Right kidney (tissue), 1 donor: ENCODE results near the gene FHIT.

Experiments
- DNase-seq: peaks from one replicate; pipeline ENCODE4 v3.0.0-alpha.2; 2016

Gene FHIT

GRCh38 chr3:60323651-60324050 lies 927.6 kb downstream of the FHIT start:
- DNase-seq, result no peak

- no peak for DNase-seq
Measured at GRCh38 chr3:60323180-60323579, 928.1 kb downstream of the FHIT start.

- no peak for DNase-seq
Measured at GRCh38 chr3:60322298-60322856, 928.9 kb downstream of the FHIT start.

GRCh38 chr3:60319179-60319858 lies 931.9 kb downstream of the FHIT start:
- no peak for DNase-seq

DNA sequence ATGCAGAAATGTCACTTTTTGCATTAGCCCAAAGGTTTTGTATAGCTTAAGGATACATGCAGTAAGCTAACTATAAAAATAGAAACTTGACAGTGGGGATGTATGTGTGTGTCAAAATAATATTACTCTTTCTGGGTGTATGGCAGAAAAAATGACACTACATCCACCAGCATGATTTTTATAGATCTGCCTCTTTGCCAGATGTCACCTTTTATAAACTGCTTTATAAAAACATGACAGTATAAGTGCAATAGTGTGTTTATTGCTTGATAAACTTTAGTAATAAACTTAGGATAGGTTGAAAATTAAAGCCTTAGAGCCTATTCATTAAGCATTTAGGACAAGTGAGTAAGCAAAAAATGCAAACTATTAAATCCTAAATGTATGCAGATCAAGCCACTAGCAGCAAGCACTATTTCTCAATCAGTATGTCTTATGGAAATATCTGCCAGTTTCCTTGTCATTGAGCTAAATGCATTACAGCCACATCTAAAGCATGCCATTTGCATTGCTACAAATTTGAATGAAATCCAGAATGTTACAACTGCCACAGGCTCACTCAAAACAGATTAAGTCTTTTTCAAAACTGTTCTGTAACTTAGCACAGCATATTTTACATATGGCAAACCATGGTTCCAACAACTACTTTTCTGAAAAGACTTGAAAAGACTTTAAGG lies 935.0 kb downstream of the FHIT start:
- no peak for DNase-seq

DNA sequence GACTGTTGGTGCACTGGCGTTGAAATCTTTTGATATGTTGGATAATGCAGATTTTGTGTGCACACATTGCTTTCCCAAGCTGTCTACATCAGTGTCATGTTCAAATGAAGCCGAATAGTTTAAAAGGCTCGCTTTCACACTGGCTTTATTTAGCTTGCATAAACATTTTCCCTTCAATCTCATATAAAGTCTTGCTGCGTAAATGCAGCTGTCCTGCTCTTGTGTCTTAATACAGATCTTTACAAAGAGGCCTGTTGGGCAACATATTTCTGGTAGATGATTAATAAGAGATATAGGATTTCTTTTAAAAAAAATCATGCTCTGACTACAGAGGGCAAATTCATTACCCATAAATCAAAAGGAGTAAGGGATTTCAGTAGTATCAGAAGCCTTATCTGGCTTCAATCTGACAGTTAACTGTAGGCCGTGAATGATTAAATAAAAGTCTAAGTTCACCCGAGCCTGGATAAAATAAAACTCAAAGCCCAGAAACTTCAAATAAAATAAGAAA lies 937.2 kb downstream of the FHIT start:
- no peak for DNase-seq

DNA sequence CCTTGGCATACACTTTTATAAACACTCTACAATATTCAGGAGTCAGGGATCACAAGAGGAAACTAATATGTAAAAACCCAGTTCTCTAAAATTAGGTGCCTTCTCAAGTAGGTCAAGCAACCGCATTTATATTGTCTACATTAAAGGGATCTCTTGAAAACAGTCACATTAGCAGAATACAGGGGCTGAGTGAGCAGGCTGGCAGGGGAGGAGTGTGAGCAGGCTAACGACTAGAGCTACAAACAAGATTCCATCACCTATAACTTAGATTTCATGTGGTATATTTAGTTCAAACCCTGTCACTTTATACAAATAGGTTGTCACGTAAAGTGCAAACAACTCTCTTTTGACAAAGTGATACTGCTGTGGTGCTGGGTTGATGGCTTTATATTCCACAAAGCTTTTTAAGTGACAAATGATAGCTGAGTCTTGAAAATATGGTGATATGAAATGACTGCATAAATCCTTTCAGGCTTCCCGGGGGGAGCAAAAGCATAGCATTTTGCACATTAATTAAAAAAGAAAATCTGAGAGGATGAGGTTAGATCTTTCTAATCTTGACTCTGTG lies 937.9 kb downstream of the FHIT start:
- DNase-seq, result no peak

DNA sequence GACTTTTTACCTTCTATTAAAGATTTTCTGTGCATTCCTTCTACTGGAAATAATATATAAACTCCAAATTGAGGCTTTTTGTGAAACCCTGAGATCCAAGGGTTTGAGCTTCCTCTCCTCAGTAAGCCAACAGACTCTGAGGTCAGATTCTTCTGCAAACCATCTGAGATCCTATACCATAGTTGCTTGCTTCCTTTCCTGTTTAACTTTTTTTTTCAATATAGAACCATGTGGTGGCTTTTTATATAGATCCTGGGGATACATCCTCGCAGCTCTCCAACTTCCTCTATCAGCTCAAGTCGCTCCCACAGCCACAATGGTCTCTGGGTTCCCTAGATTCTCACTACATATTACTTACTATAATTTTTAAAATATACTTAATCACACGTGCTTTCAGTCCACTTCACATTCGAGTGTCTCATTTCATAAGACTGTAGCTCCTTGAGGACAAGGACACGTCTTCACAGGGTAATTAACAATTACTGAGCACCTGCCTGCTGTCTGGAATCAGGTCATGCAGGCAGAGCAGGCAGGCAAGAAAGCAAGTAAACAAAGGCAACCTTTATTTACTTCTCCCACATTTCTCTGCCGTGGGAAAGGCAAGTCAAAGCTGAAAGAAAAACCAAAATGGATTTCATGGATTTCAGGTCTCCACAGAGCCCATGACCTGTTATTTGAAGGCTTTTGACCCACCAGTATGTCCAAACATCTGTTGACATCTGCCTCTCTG lies 941.5 kb downstream of the FHIT start:
- no peak for DNase-seq

DNA sequence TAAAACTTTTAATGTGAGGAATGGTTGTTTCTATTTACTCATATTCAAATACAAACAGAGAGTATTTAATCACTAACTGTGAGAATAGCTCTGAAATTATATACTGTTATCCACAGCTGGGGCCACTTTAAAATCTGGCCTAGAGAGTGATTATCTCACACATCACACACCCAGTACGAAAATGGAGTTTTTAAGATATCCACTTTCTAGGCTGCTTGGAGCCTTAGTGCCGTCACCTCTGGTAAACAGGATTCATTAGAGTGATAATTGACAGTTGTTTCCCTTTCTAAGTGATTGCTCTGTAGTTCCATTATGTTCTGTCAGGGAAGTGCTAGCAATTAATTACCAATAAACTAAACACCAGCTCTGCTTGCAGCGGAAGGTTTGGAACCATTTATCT lies 942.4 kb downstream of the FHIT start:
- no peak for DNase-seq

- DNase-seq, result no peak
Measured at GRCh38 chr3:60307562-60308199, 943.6 kb downstream of the FHIT start.

- DNase-seq, result no peak
Measured at GRCh38 chr3:60304112-60304511, 947.1 kb downstream of the FHIT start.

DNA sequence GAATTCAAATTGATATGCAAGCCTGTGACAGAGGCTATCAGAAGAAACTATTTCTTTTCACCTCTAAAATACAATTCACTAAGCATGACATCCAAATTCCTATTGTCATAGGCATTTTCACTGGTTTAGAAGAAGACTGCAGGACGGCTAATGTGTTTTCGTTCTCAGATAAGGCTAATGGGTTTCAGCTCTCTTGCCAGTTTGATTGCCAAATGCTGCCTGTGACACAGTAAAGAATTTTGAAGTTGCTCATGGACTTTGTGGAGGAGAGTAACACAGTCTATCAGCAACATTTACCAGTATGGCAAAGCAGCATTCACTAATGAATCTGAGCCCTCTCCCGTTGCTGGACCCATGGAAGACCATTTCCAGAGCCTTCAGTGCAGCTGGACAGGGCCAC lies 948.1 kb downstream of the FHIT start:
- DNase-seq, result no peak

GRCh38 chr3:60301142-60301541 lies 950.1 kb downstream of the FHIT start:
- no peak for DNase-seq

DNA sequence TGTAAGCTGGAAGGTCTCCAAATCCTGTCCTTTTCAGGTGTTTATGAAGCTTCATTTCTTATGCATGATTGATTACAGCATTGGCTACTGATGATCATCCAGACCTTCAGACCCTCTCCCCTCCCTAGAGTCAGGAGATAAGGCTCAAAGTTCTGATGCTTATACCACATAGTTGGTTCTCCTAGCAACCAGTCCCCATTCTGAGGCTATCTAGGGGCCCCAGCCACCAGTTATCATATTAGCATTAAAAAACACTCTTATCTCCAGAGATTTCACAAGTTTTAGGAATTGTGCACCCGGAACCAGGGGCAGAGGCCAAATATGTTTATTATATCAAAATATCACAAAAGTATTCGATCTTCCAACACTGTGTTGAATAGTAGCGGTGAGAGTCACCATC lies 953.1 kb downstream of the FHIT start:
- no peak for DNase-seq

- DNase-seq, result no peak
Measured at GRCh38 chr3:60294181-60294580, 957.1 kb downstream of the FHIT start.

DNA sequence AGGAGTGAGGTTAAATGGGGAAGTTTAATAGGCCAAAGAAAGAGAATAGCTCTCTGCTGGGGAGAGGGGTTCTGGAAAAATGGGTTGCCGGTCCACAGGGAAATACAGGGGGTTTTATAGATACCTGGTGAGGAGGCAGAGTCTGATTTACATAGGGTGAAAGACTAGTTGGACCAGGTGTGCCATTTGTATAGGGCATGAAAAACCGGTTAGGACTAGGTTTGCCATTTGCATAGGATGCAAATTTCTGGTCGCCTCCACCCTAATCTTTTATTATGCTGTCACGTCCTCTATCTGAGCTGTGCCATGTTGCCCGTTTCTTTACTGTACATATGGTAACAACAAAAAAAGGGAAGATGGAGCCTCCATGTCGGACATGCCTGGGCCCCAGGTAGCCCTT lies 960.1 kb downstream of the FHIT start:
- DNase-seq, result no peak

- DNase-seq, result no peak
Measured at GRCh38 chr3:60290122-60290492, 961.1 kb downstream of the FHIT start.

DNA sequence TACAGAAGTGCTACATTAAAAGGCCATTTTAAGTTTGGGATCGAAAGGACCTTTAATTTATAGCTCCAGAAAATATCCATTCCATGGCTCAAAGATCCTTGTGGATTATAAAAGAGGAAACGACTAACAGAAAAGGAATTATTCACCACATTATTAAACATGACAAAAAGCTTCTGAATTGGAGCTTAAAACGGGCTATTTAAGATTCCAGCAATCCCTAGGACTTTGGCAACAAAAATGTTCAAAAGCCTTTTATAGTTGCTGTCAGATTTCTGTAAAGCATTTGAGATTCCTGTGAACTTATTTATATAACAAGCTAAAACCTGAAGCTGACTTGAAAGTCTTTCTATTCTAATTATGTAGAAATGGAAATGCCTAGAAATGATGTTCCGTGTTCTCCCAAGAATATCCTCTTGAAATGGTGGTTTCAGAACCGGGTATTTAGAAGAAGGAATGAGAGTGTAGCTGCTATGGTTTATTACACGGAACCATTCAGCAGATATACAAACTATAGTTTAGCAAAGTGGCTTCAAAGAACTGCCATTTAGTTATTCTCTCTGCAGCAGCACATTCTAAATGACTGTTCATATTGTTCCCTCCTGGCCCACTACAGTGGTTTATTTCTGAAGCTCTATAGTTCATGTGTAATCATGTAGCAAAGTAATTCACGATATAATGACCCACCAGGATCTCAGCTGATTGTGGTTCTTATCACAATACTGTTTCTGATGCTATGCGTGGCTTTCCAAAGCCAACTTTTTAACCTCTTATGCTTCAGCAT lies 961.7 kb downstream of the FHIT start:
- DNase-seq, result no peak

DNA sequence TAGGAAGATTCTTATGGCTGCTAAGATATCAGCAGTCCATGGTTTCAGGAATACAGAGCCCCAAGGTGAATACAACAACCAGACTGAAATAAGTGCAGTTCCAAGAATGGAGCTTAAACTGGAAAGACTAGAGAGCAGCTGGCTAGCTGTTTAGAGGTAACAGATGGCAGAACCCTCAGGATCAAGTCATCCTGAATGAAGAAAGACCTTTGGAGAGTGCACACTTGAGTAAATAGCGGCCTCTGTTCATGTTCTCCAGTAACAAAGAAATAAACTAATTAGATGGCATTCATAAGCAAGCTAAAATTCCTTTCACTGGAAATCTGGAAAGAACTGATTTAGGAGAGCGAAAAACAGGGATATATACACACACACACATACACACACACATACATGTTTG lies 968.4 kb downstream of the FHIT start:
- DNase-seq, result no peak

GRCh38 chr3:60281970-60282369 lies 969.3 kb downstream of the FHIT start:
- no peak for DNase-seq

GRCh38 chr3:60277361-60277800 lies 973.9 kb downstream of the FHIT start:
- no peak for DNase-seq
